HL-60 (cell line): Measurements from ENCODE around the gene AGXT2.

Source experiments
- DNase-seq, 2 experiments: peaks; one replicate each; pipeline ENCODE4 v3.0.0-alpha.2; 2010 to 2020; ENCODE audit warnings: low read depth in 1 of 2, low spot score in 1 of 2
- H3K27ac ChIP-seq: fragments of 250-450 bp; sonication (Bioruptor Pico); replicated peaks from 2 replicates; pipeline ENCODE4 v1.5.1; 2020; ENCODE audit warnings: mild to moderate bottlenecking, moderate library complexity
- H3K27me3 ChIP-seq: fragments of 250-450 bp; sonication (Bioruptor Pico); 2 replicates; pipeline ENCODE4 v1.5.1; 2021; ENCODE audit warnings: mild to moderate bottlenecking, moderate library complexity; ENCODE audit not compliant: insufficient read depth, poor library complexity, severe bottlenecking
- H3K4me3 ChIP-seq: replicated peaks from 2 replicates; pipeline ENCODE4 v1.5.1; 2011; ENCODE audit warnings: mild to moderate bottlenecking, control low read depth, low read length; ENCODE audit not compliant: insufficient read depth
- GABPA ChIP-seq: IDR thresholded peaks from 2 replicates; pipeline ENCODE4 v1.6.1; 2012; ENCODE audit warnings: low read depth
- SPI1 ChIP-seq: IDR thresholded peaks from 2 replicates; pipeline ENCODE4 v1.6.1; 2012; ENCODE audit warnings: low read depth, mild to moderate bottlenecking, borderline replicate concordance

The AGXT2 gene

DNA sequence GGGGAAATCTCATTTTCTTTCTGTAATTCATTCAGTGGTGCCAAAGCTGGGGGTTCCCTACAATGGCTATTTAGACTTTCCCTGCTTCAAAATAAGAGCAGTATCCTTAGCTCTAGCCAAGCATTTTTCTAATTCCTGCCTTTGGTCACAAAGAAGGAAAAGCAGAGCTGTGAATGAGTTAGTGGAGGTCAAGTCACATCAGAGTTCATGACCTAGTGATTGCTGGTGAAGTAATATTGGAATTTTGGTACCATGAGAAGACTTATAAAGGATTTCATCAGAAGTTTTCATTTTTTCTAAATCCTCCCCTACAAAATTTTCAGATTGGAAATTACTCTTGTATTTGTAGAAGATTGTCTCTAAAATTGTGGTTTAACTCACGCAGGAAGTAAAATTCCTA lies 90.4 kb downstream of the AGXT2 start:
- Histone ChIP-seq H3K4me3 (no peak overlapping the region), H3K27ac (no peak overlapping the region), H3K27me3 (no peaks in the 10 kb centered on the region)
- TF ChIP-seq GABPA (no peak), SPI1 (no peak)
- DNase-seq, result no peak
